Colonic mucosa (tissue), 4 donors: Measurements from ENCODE around the gene VIL1. TPM values are rescaled to one million over a fixed set of nuclear protein-coding genes. Genes with fewer than 3 reads are reported as not detected.

Experiments
- DNase-seq: peaks from one replicate; pipeline ENCODE4 v3.0.0-alpha.2; 2020
- H3K27ac ChIP-seq: fragments of 200-600 bp; one replicate; pipeline ENCODE4 v1.8.0; 2021
- H3K27me3 ChIP-seq: fragments of 200-600 bp; one replicate; pipeline ENCODE4 v1.8.0; 2021
- H3K36me3 ChIP-seq: fragments of 200-600 bp; one replicate; pipeline ENCODE4 v1.8.0; 2021
- H3K4me1 ChIP-seq: fragments of 200-600 bp; one replicate; pipeline ENCODE4 v1.8.0; 2021; ENCODE audit warnings: mild to moderate bottlenecking
- H3K4me3 ChIP-seq: fragments of 200-600 bp; one replicate; pipeline ENCODE4 v1.8.0; 2021
- H3K9ac ChIP-seq, 2 donors: one replicate each; pipeline ENCODE4 v1.7.0; 2013; ENCODE audit warnings: control low read depth in 2 of 2, low read depth in 2 of 2, low read length in 2 of 2
- H3K9me3 ChIP-seq: fragments of 200-600 bp; one replicate; pipeline ENCODE4 v1.8.0; 2021
- intact Hi-C: fragments of 100-400 bp; cut with DNase I; formaldehyde crosslinking; loops from one replicate; pipeline ENCODE4 v1.14.1; 2022
- total RNA-seq, 2 donors: library from RNA; stranded (reverse); fragmentation: NEBNext Ultra II Directional in 1 of 2; extraction: Animal tissue kit (Norgen Biotek cat#: 25700) in 1 of 2; gene quantifications; one replicate each; pipeline ENCODE4 v1.2.1, GENCODE V29; 2021
- TF ChIP-seq, protein P1 (sequence below): fragments of 200-600 bp; IDR thresholded peaks from one replicate; pipeline ENCODE4 v1.8.0; 2022; ENCODE audit warnings: antibody characterized with exemption, mild to moderate bottlenecking
- donor health status: healthy.
- donor health status: DM: no; HTN: no; CAD: no.
- donor health status: DM: no; HTN: no; CAD: no.

The VIL1 gene
- total RNA-seq, 2 donors from 2014 or later: 545 to 634 TPM

DNA sequence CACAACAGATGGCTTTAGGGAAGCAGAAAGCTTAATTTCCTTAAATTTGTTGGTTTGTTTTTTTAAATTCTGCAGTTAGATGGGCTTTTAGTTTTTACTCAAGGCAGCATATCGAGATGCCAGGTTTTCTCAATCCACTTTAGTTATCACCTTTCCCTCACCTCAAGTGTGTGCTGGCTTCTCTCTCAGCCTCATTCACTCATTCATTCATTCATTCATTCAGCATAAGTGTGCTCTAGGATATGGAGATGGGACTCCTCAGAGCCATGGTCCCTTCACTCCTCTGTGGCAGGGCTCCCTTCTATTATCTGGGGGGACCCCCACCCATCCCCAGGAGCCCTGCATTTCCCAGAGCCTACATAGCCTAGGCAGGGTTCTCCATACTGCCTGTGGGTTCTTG, 19.0 kb downstream of the VIL1 start:
- Histone ChIP-seq H3K36me3 (no peaks in the 10 kb centered on the region), H3K27me3 (no peaks in the 10 kb centered on the region), H3K9ac (no peak overlapping the region), H3K9me3 (no peaks in the 10 kb centered on the region), H3K4me3 (no peak overlapping the region), H3K4me1 (no peaks in the 10 kb centered on the region), H3K27ac (no peak overlapping the region)
- TF ChIP-seq, protein P1, sequence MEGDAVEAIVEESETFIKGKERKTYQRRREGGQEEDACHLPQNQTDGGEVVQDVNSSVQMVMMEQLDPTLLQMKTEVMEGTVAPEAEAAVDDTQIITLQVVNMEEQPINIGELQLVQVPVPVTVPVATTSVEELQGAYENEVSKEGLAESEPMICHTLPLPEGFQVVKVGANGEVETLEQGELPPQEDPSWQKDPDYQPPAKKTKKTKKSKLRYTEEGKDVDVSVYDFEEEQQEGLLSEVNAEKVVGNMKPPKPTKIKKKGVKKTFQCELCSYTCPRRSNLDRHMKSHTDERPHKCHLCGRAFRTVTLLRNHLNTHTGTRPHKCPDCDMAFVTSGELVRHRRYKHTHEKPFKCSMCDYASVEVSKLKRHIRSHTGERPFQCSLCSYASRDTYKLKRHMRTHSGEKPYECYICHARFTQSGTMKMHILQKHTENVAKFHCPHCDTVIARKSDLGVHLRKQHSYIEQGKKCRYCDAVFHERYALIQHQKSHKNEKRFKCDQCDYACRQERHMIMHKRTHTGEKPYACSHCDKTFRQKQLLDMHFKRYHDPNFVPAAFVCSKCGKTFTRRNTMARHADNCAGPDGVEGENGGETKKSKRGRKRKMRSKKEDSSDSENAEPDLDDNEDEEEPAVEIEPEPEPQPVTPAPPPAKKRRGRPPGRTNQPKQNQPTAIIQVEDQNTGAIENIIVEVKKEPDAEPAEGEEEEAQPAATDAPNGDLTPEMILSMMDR: no peak
- intact Hi-C loops: no loop called here
- DNase-seq: no peak

DNA sequence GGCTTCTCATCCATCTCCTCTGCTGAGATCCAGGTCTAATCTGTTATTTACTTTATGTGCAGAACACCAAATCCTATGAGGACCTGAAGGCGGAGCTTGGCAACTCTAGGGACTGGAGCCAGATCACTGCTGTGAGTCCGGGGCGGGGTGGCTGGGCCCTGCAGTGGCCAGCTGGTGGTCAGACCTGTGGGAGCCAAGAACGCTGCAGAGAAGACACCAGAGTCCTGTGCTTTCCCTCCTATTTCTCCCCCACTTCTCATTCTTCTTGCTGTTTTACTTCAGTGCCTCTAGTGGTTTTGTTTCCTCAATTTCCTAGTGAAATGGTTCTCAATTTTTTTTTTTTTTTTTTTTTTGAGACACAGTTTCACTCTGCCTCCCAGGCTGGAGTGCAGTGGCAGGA, 19.7 kb downstream of the VIL1 start:
- TF ChIP-seq, protein P1: no peak
- H3K36me3 ChIP-seq: no peaks in the 10 kb centered on the region
- H3K9ac ChIP-seq: no peak overlapping the region
- DNase-seq: no peak
- H3K9me3 ChIP-seq: no peaks in the 10 kb centered on the region
- H3K4me1 ChIP-seq: no peaks in the 10 kb centered on the region
- no peak overlapping the region for H3K4me3 ChIP-seq
- intact Hi-C loops: no loop called here
- no peak overlapping the region for H3K27ac ChIP-seq
- no peaks in the 10 kb centered on the region for H3K27me3 ChIP-seq

DNA sequence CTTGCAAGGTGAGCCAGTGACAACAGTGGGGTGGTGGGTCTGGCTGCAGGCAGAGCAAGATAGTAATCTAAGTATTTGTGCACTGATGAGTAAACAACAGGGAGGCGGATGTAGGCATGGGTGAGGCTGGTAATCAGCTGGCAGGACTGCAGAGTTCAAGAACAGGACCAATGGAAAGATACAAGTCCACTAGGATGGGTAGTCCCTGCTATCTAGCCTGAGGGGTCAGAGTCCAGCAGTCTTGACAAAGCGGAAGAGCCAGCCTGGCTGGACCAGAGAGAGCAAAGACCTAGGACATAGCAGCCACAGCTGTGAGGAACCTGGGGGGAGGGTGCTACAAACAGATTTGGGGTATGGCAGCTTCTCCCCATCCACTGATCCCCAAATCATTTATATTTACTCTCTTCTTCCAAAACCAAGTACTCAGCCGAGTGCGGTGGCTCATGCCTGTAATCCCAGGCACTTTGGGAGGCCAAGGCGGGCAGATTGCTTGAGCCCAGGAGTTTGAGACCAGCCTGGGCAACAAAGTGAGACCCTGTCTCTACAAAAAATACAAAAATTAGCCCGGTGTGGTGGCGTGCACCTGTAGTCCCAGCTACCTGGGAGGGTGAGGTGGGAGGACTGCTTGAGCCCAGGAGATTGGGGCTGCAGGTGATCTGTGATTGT, 25.9 kb downstream of the VIL1 start:
- TF ChIP-seq, protein P1: no peak
- Histone ChIP-seq H3K36me3 (no peaks in the 10 kb centered on the region), H3K4me3 (no peak overlapping the region), H3K9ac (no peak overlapping the region), H3K27me3 (no peaks in the 10 kb centered on the region), H3K4me1 (no peaks in the 10 kb centered on the region), H3K27ac (peak overlapping the region; percentile 58), H3K9me3 (no peaks in the 10 kb centered on the region)
- DNase-seq: peak; percentile 80
- intact Hi-C loops: no loop called here

DNA sequence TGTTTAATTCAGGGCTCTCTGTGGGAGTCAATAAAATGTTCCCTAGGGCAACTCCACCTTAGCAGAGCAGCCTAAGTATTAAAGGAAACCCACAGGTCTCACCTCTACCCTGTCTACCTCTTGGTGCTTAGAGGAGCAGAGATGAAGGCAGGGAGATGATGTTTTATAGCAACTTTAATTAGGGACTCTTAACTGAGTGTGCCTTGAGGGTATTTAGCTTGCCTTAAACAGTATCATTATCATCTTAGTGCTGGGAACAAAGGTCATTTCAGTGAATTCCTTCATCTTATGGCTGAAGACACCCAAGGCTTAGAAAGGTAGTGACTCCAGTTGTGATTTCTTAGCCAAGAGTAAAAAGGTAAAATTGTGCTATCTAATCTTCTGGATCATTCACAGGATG, 26.7 kb downstream of the VIL1 start:
- H3K27ac ChIP-seq: peak overlapping the region; percentile 19
- H3K27me3 ChIP-seq: no peaks in the 10 kb centered on the region
- intact Hi-C loops: no loop called here
- H3K36me3 ChIP-seq: no peaks in the 10 kb centered on the region
- H3K9ac ChIP-seq: no peak overlapping the region
- TF ChIP-seq, protein P1: no peak
- no peaks in the 10 kb centered on the region for H3K4me1 ChIP-seq
- no peak for DNase-seq
- no peaks in the 10 kb centered on the region for H3K9me3 ChIP-seq
- no peak overlapping the region for H3K4me3 ChIP-seq

DNA sequence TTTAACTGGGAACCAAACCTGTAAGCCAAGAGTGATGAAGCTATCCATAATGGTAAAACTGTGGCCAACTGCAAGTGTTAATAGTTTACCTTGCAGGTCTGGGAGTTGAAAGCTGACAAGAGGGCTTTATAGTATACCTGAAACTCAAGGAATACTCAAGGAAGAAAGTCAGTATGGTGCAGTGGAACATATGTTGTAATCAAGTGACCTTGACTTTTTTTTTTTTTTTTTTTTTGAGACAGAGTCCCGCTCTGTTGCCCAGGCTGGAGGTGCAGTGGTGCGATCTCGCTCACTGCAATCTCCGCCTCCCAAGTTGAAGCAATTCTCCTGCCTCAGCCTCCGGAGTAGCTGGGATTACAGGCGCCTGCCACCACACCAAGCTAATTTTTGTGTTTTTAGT, 27.6 kb downstream of the VIL1 start:
- no peak overlapping the region for H3K4me3 ChIP-seq
- TF ChIP-seq, protein P1: no peak
- H3K36me3 ChIP-seq: no peaks in the 10 kb centered on the region
- no peaks in the 10 kb centered on the region for H3K9me3 ChIP-seq
- H3K9ac ChIP-seq: no peak overlapping the region
- H3K27me3 ChIP-seq: no peaks in the 10 kb centered on the region
- H3K4me1 ChIP-seq: no peaks in the 10 kb centered on the region
- intact Hi-C loops: no loop called here
- H3K27ac ChIP-seq: no peak overlapping the region
- no peak for DNase-seq
